AML-193 (cell line): ENCODE measurements around the gene GNMT.
"Not testable (repeated sequence)": the region's sequence is repeated elsewhere in the genome, so short reads cannot be mapped to it uniquely, and the experiment has no call there.

Experiments
- DNase-seq, 2 experiments: peaks; one replicate each; lab custom pipeline; 2025; lab: John Stamatoyannopoulos, UW

GNMT gene

DNA sequence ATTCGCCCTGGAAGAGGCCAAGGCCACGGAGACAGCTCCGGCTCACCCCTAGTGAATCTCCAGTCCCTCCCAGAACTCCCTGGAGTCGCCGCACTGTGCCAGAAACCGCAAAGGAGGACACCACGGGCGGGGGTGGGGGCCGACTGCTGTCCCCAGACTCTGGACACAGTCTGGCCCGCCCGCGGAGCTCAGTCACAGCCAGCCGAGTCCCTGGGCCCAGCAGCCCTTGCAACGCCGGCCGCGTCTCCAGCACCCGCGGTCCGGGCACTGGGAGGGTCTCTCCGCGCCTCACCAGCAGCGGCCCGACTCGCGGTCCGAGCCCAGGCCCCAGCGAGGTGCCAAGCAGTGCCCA is 17.9 kb downstream of the GNMT start:
- no peak for DNase-seq

DNA sequence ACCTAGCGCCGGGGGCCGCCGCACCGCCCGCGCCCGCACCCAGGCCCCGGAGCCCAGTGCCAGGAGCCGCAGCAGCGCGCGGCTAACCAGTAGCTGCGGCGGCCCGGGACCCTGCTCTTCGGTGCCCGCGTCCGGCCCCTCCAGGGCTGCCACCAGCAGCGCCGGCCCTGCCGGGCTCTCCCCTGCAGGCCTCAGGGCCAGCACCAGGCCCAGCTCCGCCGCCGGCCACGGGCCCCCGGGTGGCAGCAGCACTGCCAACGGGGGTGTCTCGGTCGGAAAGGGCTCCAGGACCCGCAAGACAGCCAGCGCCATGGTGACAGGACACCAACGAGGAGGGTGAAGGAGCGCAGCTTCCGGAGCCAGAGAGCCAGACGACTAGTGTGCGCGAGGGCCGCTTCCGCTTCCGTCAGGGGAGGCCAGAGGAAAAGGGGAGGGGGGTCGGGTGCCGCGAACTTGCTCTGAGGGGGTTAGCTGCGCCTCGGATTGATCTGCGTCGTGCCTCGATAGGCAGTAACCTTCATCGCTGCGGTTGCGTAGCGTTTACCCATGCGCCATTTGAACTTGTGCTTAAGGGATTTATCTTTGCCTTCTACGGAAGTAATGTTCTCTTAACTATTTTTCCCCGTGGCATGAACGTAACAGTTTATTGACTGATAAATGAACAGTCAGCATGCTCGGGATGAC is 18.4 kb downstream of the GNMT start, which contains the start of gene PEX6:
Gene PEX6, minus strand, starts transcription at position 343 of the 684 bp plus-strand sequence. Its CDS starts 31 bp downstream, at position 312.
- peak; percentile 91 to 95 for DNase-seq

DNA sequence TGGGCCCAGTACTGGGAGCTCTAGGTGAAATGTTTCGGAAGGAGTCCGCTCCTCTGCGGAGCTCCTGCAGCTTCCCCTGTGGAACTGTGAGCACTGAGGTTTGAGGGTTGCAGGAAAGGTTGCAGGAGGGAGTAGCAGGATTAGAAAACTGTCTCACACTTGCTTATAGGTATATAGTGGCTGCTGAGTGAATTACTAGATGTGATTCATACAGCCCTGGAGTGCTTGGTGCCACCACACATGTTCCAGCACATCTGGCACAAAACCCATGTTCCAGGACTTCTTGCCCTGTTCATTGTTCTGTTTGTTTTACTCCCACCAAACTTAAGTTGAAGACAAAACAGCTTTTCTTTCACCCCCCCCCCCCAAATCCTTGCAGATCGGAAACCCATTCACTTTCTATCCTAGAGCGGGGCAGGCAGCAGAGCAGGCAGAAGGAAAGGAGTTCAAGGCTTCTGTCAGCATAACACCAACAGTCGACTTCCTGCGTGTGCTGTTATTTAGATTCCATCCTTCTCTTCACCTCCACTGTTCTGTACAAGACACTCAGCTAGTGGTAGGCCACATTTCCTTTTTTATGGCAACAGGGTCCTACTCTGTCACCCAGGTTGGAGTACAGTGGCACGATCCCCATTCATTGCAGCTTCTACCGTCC is 19.1 kb downstream of the GNMT start:
- DNase-seq: peak; percentile 55 to 67

DNA sequence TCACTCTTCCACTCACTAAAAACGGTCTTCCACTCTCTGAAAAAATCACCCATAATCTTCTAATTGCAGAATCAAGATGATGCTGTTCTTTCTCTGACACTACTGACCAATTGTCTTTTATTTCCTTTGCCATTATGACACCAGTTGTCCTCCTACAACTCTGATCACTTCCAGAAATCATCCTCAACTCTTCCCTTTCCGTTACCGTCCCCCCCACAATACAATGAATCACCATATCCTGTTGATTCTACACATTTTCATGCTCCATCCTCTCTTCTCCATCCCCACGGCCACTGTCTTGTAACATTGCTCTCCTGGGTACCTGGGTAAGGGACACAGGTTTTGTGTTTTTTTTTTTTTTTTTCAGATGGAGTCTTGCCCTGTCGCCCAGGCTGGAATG is 21.3 kb downstream of the GNMT start:
- DNase-seq: no peak

DNA sequence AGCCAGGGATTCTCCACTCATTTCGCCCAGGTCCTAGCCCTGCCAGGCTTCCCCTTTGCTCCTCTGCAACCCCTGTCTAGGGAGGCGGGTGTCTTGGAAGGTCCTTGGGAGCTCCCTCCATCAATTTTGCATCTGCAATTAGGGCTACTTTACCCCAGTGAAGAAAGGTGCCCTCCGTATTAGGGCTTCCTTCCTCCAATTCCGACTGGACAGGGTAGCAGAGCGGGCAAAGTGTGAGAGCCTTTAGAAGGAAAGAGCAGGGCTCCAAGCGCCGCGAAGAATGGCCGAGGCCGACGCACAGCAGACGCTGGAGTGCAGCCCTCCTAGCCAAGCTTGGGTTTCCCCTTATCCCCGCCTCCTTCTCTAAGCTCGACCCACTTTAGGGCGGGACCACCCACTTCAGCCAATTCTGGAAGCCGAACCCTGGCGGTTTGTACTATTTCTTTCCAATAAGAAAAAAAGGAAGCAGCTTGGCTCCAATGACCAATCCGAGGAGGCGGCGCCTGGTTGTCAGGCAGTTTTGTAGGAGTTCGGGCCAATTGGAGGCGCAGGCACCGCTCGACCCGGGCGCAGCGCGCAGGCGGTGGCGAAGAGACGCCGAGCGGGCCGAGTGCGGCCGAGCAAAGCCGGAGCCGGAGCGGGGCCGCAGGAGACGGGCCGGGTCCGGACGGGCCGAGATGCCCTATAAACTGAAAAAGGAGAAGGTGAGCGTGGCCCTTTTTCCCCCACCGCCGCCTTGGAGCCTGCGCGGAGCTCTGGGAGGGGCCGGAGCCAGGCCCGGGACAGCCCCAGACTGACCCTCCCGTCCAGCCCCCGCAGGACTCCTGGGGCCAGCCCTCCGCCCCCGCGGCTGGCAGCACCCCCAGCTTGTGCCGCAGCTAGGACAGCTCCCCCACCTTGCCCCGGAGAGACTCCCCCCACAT is 23.7 kb downstream of the GNMT start, which contains the start of gene PPP2R5D:
Gene PPP2R5D, plus strand, starts transcription at position 570 of the 923 bp plus-strand sequence. Its CDS starts 108 bp downstream, at position 678.
- peak; percentile 100 for DNase-seq

DNA sequence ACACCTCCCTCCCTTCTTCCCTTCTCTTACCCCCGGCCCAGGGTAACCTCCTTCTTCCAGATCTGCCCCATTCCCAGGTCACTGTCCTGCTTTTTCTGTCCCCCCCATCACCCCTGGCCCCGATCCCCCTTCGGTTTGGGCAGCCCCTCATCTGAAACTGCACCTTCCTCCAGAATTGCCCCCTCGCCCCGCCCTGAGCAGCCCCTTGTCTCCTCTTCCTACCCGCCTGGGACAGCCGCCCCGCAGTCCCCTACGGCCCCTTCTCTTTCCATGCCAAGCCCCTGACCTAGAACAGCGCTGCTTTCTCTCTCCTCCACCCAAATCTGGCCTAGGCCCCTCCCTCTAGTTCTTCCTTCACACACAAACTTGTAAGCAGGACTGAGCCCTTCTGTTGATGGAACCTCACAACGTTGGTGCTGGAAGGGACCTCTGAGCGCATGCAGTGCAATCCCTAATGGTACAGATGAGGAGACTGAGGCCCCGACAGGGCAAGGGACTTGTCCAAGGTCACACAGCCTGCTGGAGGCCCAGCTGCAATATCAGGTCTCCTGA is 24.4 kb downstream of the GNMT start:
- no peak for DNase-seq

DNA sequence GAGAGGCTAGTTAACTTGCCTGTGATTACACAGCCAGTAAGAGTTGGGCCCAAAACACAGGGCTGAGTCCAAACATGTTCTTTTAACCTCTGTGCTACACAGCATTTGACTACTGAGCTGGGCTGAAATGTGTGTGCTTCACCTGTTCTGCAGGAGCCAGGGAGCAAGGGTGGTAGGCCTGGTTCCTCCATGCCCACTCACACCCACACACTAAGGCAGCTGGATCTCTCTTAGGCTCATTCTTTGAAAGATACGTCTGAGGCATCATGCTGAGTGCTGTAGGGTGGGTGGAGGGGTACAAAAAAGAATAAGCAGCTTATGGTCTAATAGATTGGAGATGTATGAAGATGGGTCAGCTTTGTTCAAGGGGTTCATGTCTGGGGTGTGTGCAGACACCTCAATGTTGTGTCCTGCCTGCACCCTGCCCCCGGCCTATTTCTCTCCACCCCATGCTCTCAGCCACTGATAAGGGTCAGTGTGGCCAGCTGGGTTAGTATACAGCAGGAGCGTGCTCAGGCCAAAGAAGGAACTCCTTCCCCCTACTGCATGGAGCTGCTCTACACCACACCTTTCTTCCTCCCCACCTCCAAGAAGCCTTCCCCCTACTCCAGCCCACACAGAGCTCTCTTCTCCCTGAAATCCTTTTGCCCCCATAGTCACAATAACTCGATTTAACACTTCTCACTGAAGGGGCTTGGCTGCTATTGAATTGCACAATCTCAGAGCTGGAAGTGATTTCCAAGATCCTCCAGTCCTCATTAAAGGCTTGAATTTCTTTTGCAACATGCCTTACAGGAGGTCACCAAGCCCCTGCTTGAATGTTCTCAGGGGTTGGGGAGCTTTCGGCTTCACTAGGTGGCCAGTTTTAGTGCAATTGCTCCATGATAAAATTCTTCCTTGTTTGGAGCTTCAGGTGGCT is 27.2 kb downstream of the GNMT start:
- DNase-seq: no peak

DNA sequence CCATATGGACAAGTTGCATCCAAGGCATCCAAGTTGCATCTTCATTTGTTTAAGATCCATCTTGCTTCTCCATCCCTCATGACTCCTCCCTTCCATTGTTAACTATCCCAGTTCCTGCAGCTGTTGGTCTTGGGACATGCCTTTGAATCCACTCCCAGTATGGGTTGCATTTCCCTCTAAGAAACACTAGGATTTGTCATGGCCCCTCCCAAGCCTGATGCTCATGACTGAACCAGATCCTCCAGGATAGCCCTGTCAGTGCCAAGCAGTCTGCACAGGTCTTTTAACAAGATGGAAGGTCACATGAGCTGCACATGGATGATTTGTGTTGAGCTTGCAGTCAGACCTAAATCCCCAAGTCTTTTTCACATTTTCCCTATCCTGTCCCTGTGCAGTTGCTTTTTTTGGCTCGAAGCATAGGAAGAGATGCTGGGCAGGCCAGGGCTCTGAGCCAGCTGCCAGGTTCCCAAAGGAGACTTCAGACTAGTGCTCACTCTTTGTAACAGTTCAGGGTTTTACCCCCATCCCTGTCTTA is 28.0 kb downstream of the GNMT start:
- DNase-seq: no peak

DNA sequence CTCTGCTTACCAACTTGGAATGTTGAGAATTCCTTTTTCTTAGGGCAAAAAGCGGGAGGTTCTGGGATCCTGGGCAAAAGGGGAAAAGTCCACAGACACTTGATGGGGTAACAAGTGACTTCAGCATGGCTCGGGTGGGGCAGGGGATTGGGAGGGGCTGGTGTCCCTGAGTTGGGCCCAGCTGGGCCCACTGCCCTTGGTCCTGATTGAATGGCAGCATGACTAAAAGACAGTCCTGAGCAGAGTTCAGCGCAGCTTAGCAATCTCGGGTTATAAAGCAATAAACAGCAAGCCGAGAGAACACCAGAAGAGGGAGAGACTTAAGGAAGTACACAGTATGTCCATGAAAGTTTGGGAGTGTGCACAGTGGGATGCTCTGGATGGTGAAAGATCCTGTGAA is 29.4 kb downstream of the GNMT start:
- DNase-seq: no peak

DNA sequence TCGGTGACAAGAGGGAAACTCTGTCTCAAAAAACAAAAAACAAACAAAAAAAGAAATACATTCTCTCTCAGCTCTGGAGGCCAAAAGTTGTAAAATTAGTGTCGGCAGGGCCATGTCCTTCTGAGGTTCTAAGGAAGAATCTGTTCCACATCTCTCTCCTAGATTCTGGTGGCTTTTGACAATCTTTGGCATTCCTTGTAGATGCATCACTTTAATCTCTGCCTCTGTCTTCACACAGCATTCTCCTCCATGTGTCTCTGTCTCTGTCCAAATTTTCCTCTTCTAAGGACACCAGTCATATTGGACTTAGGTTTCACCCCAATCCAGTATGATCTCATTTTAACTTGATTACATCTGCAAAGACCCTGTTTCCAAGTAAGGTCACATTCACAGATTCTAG is 32.9 kb downstream of the GNMT start:
- no peak for DNase-seq

DNA sequence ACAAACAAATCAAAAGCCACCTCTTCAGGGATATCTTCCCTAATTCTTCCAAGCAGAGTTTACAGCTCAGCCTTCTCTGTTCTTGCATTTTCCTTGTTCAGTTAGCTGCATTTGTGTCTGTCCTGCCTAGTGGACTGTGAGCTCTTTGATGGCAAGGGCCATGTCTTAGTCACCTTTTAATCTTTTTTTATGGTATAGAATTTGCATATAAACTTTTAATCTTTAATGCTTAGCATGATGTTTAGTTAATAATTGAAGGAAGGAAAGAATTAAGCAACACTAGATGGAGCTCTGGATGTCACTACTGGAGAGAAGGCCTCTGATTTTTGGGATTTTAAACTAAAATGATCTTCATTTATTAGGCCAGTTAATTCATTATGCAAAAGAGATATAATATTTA is 36.0 kb downstream of the GNMT start:
- no peak for DNase-seq

DNA sequence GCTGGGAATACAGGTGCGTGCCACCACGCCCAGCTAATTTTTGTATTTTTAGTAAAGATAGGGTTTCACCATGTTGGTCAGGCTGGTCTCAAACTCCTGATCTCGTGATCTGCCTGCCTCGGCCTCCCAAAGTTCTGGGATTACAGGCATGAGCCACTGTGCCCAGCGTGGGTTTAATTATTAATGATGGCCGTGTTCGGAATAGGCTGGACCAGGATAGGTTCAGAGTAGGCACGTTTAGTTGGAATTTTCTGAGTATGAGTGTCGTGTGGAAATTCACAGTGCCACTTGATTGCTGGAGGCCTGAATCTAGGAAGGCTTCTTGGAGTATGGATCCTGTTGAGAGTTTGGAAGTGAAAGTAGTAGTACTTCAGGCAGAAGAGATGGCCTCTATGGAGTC is 37.7 kb downstream of the GNMT start:
- DNase-seq: not testable (repeated sequence)

DNA sequence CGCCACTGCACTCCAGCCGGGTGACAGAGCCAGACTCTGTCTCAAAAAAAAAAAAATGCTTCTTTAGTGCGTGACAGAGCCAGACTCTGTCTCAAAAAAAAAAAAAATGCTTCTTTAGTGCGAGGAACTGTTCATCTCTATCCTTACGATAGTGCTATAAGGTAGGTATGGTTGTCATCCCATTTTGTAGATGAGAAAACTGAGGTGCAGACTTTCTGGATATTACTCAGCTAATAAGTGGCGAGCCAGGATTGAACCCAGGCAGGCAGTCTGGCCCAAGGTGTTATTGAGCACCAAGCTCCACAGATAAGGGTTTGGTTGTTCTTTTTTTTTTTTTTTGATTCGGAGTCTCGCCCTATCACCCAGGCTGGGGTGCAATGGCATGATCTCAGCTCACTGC is 41.3 kb downstream of the GNMT start:
- DNase-seq: no peak

DNA sequence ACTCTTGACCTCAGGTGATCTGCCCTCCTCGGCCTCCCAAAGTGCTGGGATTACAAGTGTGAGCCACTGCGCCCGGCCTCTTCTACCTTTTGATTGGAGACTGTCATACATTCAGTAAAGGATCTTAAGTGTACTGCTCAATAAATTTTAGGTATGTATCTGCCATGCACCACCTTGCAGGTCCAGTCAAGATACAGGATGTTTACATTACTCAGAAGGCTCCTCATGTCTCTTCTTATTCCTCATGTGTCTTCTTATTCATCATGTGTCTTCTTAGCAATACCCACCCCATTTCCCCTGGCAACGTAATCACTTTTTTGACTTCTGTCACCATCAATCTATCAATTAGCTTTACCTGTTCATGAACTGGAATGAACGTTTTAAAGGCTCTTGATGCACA is 45.3 kb downstream of the GNMT start:
- no peak for DNase-seq

DNA sequence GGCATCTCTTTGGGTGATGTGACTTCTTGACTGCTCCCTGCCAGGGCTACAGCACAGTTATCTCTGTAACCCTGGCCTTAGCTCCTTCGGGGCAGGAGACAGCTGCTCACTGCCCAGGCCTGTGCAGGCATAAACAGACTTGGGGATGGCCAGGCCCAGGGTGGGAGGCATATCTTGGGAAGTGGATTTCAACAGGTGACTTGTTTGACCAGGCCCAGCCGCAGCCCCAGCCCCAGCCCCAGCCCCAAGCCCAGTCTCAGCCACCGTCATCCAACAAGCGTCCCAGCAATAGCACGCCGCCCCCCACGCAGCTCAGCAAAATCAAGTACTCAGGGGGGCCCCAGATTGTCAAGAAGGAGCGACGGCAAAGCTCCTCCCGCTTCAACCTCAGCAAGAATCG is 45.7 kb downstream of the GNMT start:
- DNase-seq: no peak

DNA sequence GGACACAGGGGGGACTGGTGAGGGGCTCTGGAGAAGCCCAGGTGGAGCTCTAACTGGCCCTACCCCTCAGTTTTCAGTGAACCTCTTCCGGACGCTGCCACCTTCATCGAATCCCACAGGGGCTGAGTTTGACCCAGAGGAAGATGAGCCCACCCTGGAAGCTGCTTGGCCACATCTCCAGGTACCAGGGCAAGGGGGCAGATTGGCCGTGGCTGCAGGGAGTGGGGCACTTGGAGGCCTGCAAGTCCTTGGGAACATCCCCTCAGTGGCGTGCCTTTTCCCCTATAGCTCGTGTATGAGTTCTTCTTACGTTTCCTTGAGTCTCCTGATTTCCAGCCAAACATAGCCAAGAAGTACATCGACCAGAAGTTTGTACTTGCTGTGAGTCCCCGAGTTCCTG is 46.6 kb downstream of the GNMT start:
- DNase-seq: no peak

DNA sequence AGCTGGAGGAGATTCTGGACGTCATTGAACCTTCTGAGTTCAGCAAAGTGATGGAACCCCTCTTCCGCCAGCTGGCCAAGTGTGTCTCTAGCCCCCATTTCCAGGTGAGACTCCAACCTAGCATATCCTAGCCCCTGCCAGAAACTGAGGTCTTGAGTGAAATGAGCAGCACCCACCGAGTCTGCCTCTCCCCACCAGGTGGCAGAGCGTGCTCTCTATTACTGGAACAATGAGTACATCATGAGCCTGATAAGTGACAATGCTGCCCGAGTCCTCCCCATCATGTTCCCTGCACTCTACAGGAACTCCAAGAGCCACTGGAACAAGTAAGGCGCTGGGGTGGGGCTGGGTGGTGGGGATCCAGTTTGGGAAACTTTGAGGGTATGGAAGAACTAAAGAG is 48.6 kb downstream of the GNMT start:
- DNase-seq: peak; percentile 57 to 74

DNA sequence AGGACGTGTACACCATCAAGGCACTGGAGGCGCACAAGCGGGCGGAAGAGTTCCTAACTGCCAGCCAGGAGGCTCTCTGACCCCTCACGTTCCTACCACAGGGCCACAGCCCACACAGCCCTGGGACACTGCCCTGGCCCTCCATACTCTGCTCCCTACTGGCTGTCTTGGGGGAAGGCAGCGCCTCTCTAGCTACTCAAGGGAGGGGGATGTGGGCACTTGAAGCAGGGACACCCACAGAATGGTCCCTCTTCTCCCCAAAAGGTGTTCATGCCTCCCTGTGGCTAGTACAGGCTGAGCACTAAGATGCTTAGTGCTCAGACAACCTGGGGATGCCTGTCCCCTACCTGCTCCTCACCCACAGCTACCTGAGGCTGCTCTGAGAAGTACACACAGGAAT is 50.7 kb downstream of the GNMT start:
- no peak for DNase-seq

DNA sequence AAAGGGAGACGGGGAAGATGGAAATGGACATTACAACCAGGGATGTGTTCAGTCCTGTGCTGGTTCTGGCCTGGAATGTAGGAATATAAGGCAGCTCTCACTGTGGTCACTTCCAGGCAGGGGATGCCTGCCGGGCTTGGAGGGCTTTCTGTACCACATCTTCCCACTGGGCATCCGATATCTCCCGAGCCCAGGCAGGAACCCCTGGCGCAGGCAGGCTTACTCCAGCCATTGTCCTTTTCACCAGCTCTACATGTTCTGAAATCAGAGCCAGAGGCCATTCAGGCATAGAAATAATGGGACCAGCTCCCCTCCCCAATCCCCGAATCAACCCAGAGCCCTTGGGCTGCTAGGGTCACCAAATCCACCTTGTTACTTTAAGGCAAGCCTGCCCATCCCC is 51.8 kb downstream of the GNMT start:
- DNase-seq: no peak

DNA sequence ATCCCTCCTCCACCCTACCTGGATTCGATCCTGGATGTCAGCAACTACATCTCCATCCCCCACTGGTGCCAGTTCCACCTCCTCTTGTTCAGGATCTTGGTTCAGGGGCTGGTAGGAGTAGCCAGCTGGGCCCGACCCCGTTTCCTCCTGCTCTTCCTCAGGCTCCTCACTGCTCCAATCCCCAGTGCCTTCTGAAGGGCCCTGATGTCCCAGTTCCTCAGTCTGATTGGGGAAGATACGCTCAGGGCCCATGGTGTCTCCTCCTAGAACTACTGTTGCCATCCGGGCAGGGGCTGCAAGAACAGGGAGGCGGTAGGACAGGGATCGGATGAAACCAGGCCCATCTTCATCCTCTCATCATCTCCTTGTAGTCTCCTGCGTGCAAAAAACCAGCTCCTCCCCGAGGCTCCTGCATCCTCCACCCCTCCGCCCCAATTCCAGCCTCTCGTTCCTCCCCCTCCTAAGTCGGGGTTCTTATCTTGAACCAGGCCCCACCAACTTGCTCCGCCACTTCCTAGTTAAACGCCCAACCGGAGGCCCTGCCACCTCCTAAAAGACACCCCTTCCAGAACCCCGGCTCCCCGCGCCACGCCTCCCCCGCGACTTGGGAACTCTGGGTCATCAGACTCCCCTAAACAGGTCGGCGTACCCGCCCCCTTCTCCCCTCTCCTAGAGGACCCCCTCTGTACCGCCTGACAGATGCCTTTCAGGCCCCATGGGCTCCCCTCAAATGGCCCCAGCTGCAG is 52.7 kb downstream of the GNMT start:
- peak; percentile 43 to 61 for DNase-seq
